HCT116 (cell line): Measurements from ENCODE around the gene ATP10B. TPM values are rescaled to one million over a fixed set of nuclear protein-coding genes. Genes with fewer than 3 reads are reported as not detected.

Source experiments
- ATAC-seq: fragments of 200-7000 bp; cut with Tn5 transposase; 2 replicates; pipeline ENCODE4 v1.9.1; 2020; ENCODE audit warnings: mild to moderate bottlenecking, moderate library complexity
- BruUV-seq: library from RNA; stranded (reverse); fragments of 400-500 nt; replicated peaks from 2 replicates; lab custom pipeline; 2021; lab: Mats Ljungman, UMichigan
- CTCF ChIA-PET: fragments of 300-600 bp; sonication (Branson Sonifier 250); formaldehyde crosslinking; loops from one replicate; lab custom pipeline; 2021; ENCODE audit warnings: antibody characterized with exemption; lab: Charles Lee
- POLR2A ChIA-PET: fragments of 300-600, 350-600 bp; sonication (Branson Sonifier 250); formaldehyde crosslinking; loops from one replicate; lab custom pipeline; 2021; ENCODE audit warnings: antibody characterized with exemption; lab: Charles Lee
- RAD21 ChIA-PET, 2 experiments: fragments of 300-600 bp; sonication (Branson Sonifier 250); formaldehyde crosslinking; loops; one replicate each; lab custom pipeline; 2023; ENCODE audit warnings: low total read pairs in 2 of 2; ENCODE audit not compliant: uncharacterized antibody in 2 of 2, unreplicated experiment in 2 of 2, low non-redundant PET in 1 of 2; lab: Charles Lee
- DNase-seq: peaks from one replicate; pipeline ENCODE4 v3.0.0-alpha.2; 2010; ENCODE audit warnings: low read depth, low spot score
- H2AFZ ChIP-seq: fragments of 200-600 bp; shearing (Covaris generic), sonication (generic); 2 replicates; pipeline ENCODE4 v1.6.1; 2017; ENCODE audit warnings: low read depth, mixed run types, mixed read lengths, antibody characterized with exemption, low read length; ENCODE audit not compliant: poor library complexity, severe bottlenecking
- H3K27ac ChIP-seq: 2 replicates; pipeline ENCODE4 v1.5.1; 2012; ENCODE audit warnings: low read depth, low read length
- H3K27me3 ChIP-seq: fragments of 200-600 bp; sonication (generic); 2 replicates; pipeline ENCODE4 v1.6.1; 2016; ENCODE audit warnings: mixed run types, low read length, mixed read lengths; ENCODE audit not compliant: insufficient read depth
- H3K36me3 ChIP-seq, 2 experiments: fragments of 200-500 bp in 1 of 2; fragments of 200-600 bp in 1 of 2; sonication (Bioruptor generic) in 1 of 2; sonication (generic) in 1 of 2; 2 replicates each; pipeline versions ENCODE4 v1.5.1 to v1.6.1; 2014 to 2016; ENCODE audit warnings: low read length in 2 of 2, inconsistent platforms in 1 of 2, mixed read lengths in 1 of 2, mixed run types in 1 of 2; ENCODE audit not compliant: insufficient read depth in 2 of 2, control insufficient read depth in 1 of 2
- H3K4me1 ChIP-seq, 2 experiments: fragments of 200-600 bp in 1 of 2; sonication (generic) in 1 of 2; 2 replicates each; pipeline versions ENCODE4 v1.5.1 to v1.6.1; 2012 to 2017; ENCODE audit warnings: low read length in 2 of 2, inconsistent platforms in 1 of 2, mild to moderate bottlenecking in 1 of 2, mixed read lengths in 1 of 2, mixed run types in 1 of 2, moderate library complexity in 1 of 2; ENCODE audit not compliant: insufficient read depth in 2 of 2, control insufficient read depth in 1 of 2
- H3K4me2 ChIP-seq: fragments of 200-600 bp; sonication (generic); 2 replicates; pipeline ENCODE4 v1.6.1; 2017; ENCODE audit warnings: mixed run types, low read length, mixed read lengths
- H3K4me3 ChIP-seq, 2 experiments: fragments of 200-600 bp in 1 of 2; sonication (generic) in 1 of 2; replicated peaks in 1 of 2; 2 replicates each; pipeline ENCODE4 v1.5.1; 2011 to 2016; ENCODE audit warnings: low read length in 2 of 2, control low read depth in 1 of 2, low read depth in 1 of 2, mild to moderate bottlenecking in 1 of 2, mixed read lengths in 1 of 2, mixed run types in 1 of 2
- H3K79me2 ChIP-seq: fragments of 200-600 bp; sonication (generic); 2 replicates; pipeline ENCODE4 v1.6.1; 2017; ENCODE audit warnings: mild to moderate bottlenecking, mixed run types, low read length, moderate library complexity, mixed read lengths; ENCODE audit not compliant: insufficient read depth
- H3K9ac ChIP-seq: fragments of 200-600 bp; sonication (generic); 2 replicates; pipeline ENCODE4 v1.6.1; 2016; ENCODE audit warnings: low read length, mixed read lengths
- H3K9me2 ChIP-seq: fragments of 200-600 bp; sonication (generic), shearing (Covaris generic); 2 replicates; pipeline ENCODE4 v1.6.1; 2017; ENCODE audit warnings: mixed run types, mild to moderate bottlenecking, moderate library complexity; ENCODE audit not compliant: insufficient read depth
- H3K9me3 ChIP-seq, 2 experiments: fragments of 200-500 bp in 1 of 2; fragments of 200-600 bp in 1 of 2; sonication (Bioruptor generic) in 1 of 2; sonication (generic) in 1 of 2; 2 replicates each; pipeline ENCODE4 v1.6.1; 2014 to 2017; ENCODE audit warnings: low read length in 2 of 2, mixed read lengths in 2 of 2, inconsistent platforms in 1 of 2, low read depth in 1 of 2, mild to moderate bottlenecking in 1 of 2, mixed run types in 1 of 2, moderate library complexity in 1 of 2; ENCODE audit not compliant: control insufficient read depth in 1 of 2, insufficient read depth in 1 of 2
- H4K20me1 ChIP-seq: fragments of 200-600 bp; sonication (generic), shearing (Covaris generic); 2 replicates; pipeline ENCODE4 v1.6.1; 2017; ENCODE audit warnings: mixed run types, mild to moderate bottlenecking, moderate library complexity; ENCODE audit not compliant: insufficient read depth
- EGR1 ChIP-seq: IDR thresholded peaks from 2 replicates; pipeline ENCODE4 v1.6.1; 2012; ENCODE audit warnings: low read depth
- ELF1 ChIP-seq: IDR thresholded peaks from 2 replicates; pipeline ENCODE4 v1.6.1; 2012; ENCODE audit warnings: low read depth, borderline replicate concordance
- JUND ChIP-seq: IDR thresholded peaks from 2 replicates; pipeline ENCODE4 v1.6.1; 2012
- POLR2A ChIP-seq: IDR thresholded peaks from 2 replicates; pipeline ENCODE4 v1.7.0; 2011; ENCODE audit warnings: borderline replicate concordance; ENCODE audit not compliant: insufficient read depth, insufficient read length; ENCODE audit errors: extremely low read depth
- POLR2AphosphoS5 ChIP-seq: IDR thresholded peaks from 2 replicates; pipeline ENCODE4 v1.6.1; 2011; ENCODE audit warnings: mild to moderate bottlenecking, low read depth, low read length, moderate library complexity
- RAD21 ChIP-seq: IDR thresholded peaks from 2 replicates; pipeline ENCODE4 v1.6.1; 2012; ENCODE audit warnings: low read depth, mild to moderate bottlenecking
- SP1 ChIP-seq: IDR thresholded peaks from 2 replicates; pipeline ENCODE4 v1.6.1; 2012; ENCODE audit warnings: low read depth
- YY1 ChIP-seq: IDR thresholded peaks from 2 replicates; pipeline ENCODE4 v1.6.1; 2011; ENCODE audit warnings: low read length, low read depth, moderate library complexity, mild to moderate bottlenecking; ENCODE audit not compliant: insufficient replicate concordance; ENCODE audit errors: extremely low read depth
- ZFX ChIP-seq: fragments of 450-650 bp; IDR thresholded peaks from 2 replicates; pipeline ENCODE4 v1.6.1; 2017
- ZNF274 ChIP-seq: fragments of 200-500 bp; sonication (Bioruptor generic); IDR thresholded peaks from 2 replicates; pipeline ENCODE4 v1.6.1; 2014; ENCODE audit warnings: mild to moderate bottlenecking, low read depth, low read length, inconsistent platforms
- intact Hi-C: fragments of 100-400 bp; cut with micrococcal nuclease; formaldehyde crosslinking; loops from 2 replicates; pipeline ENCODE4 v1.10.0; 2022
- total RNA-seq: library from RNA; stranded (reverse); gene quantifications from one replicate; pipeline ENCODE4 v1.2.1, GENCODE V29; 2021; ENCODE audit not compliant: unreplicated experiment
- TF ChIP-seq, protein P1 (sequence below): IDR thresholded peaks from 2 replicates; pipeline ENCODE4 v1.6.1; 2012
- TF ChIP-seq, protein P2 (sequence below): IDR thresholded peaks from 2 replicates; pipeline ENCODE4 v1.6.1; 2012; ENCODE audit warnings: low read depth
- TF ChIP-seq, protein P3 (sequence below), 3 experiments: fragments of 200-600 bp in 1 of 3; sonication (generic) in 1 of 3; IDR thresholded peaks in 2 of 3; conservative IDR thresholded peaks in 1 of 3; 2 replicates each; pipeline ENCODE4 v1.5.1; 2012 to 2017; ENCODE audit warnings: low read depth in 2 of 3, low read length in 2 of 3, antibody characterized with exemption in 1 of 3, borderline replicate concordance in 1 of 3, control low read depth in 1 of 3, mild to moderate bottlenecking in 1 of 3, mixed read lengths in 1 of 3, mixed run types in 1 of 3, moderate library complexity in 1 of 3; ENCODE audit not compliant: insufficient read depth in 1 of 3
- TF ChIP-seq, protein P4 (sequence below): IDR thresholded peaks from 2 replicates; pipeline ENCODE4 v1.6.1; 2012
- TF ChIP-seq, protein P5 (sequence below): IDR thresholded peaks from 2 replicates; pipeline ENCODE4 v1.6.1; 2011; ENCODE audit warnings: mild to moderate bottlenecking, low read length, moderate library complexity; ENCODE audit not compliant: insufficient replicate concordance; ENCODE audit errors: extremely low read depth

ATP10B gene
- total RNA-seq, 1 experiment from 2014 or later, result 0.07 TPM

DNA sequence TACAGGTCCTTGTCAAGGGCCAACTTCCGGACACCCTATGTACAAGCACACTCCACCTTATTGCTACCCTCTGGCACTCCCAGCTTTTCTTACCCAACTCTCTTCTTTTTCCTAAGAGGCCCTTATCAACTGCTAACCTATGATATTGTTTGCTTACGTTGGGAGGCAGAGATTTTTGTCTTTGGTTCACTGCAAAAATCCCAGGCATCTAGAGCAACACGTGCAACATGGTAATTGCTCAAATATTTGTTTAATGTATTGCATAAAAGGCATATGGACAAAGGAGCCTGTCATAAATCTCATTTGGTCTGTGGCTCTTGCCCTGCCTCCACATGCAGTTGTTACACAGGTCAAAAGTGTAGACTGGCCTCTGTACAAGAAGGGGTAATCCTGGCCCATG is 35.8 kb upstream of the ATP10B start:
- Histone ChIP-seq H3K27me3 (no peaks in the 10 kb centered on the region), H3K9me2 (no peaks in the 10 kb centered on the region), H3K36me3 (no peaks in the 10 kb centered on the region), H2AFZ (no peak overlapping the region), H3K4me2 (no peak overlapping the region), H4K20me1 (no peaks in the 10 kb centered on the region), H3K79me2 (no peaks in the 10 kb centered on the region), H3K4me3 (no peak overlapping the region), H3K27ac (no peak overlapping the region), H3K9me3 (peaks cover 0 to 4% of the 10 kb centered on the region in 2 experiments; a peak in 1 of 4 replicates), H3K9ac (no peak overlapping the region), H3K4me1 (no peaks in the 10 kb centered on the region)
- RAD21 ChIA-PET, result no interaction called here
- intact Hi-C loops, result no loop called here
- no peak for TF ChIP-seq SP1
- TF ChIP-seq ZFX, result no peak
- no peak for TF ChIP-seq ZNF274
- no peak for TF ChIP-seq ELF1
- no peak for TF ChIP-seq RAD21
- TF ChIP-seq, protein P1, sequence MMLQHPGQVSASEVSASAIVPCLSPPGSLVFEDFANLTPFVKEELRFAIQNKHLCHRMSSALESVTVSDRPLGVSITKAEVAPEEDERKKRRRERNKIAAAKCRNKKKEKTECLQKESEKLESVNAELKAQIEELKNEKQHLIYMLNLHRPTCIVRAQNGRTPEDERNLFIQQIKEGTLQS, result no peak
- TF ChIP-seq, protein P2, sequence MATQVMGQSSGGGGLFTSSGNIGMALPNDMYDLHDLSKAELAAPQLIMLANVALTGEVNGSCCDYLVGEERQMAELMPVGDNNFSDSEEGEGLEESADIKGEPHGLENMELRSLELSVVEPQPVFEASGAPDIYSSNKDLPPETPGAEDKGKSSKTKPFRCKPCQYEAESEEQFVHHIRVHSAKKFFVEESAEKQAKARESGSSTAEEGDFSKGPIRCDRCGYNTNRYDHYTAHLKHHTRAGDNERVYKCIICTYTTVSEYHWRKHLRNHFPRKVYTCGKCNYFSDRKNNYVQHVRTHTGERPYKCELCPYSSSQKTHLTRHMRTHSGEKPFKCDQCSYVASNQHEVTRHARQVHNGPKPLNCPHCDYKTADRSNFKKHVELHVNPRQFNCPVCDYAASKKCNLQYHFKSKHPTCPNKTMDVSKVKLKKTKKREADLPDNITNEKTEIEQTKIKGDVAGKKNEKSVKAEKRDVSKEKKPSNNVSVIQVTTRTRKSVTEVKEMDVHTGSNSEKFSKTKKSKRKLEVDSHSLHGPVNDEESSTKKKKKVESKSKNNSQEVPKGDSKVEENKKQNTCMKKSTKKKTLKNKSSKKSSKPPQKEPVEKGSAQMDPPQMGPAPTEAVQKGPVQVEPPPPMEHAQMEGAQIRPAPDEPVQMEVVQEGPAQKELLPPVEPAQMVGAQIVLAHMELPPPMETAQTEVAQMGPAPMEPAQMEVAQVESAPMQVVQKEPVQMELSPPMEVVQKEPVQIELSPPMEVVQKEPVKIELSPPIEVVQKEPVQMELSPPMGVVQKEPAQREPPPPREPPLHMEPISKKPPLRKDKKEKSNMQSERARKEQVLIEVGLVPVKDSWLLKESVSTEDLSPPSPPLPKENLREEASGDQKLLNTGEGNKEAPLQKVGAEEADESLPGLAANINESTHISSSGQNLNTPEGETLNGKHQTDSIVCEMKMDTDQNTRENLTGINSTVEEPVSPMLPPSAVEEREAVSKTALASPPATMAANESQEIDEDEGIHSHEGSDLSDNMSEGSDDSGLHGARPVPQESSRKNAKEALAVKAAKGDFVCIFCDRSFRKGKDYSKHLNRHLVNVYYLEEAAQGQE, result no peak
- TF ChIP-seq, protein P3, sequence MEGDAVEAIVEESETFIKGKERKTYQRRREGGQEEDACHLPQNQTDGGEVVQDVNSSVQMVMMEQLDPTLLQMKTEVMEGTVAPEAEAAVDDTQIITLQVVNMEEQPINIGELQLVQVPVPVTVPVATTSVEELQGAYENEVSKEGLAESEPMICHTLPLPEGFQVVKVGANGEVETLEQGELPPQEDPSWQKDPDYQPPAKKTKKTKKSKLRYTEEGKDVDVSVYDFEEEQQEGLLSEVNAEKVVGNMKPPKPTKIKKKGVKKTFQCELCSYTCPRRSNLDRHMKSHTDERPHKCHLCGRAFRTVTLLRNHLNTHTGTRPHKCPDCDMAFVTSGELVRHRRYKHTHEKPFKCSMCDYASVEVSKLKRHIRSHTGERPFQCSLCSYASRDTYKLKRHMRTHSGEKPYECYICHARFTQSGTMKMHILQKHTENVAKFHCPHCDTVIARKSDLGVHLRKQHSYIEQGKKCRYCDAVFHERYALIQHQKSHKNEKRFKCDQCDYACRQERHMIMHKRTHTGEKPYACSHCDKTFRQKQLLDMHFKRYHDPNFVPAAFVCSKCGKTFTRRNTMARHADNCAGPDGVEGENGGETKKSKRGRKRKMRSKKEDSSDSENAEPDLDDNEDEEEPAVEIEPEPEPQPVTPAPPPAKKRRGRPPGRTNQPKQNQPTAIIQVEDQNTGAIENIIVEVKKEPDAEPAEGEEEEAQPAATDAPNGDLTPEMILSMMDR (IDR thresholded peaks at IDR 0.05 in 2 of 3, conservative IDR thresholded peaks at IDR 0.05 in 1 of 3; ENCODE audit: borderline replicate concordance in 1 of 3, insufficient read depth in 1 of 3, low read depth in 2 of 3, low read length in 2 of 3), result no peak
- TF ChIP-seq EGR1, result no peak
- no peak for TF ChIP-seq YY1
- TF ChIP-seq JUND, result no peak
- TF ChIP-seq POLR2A, result no peak
- TF ChIP-seq, protein P4, sequence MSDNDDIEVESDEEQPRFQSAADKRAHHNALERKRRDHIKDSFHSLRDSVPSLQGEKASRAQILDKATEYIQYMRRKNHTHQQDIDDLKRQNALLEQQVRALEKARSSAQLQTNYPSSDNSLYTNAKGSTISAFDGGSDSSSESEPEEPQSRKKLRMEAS, result no peak
- TF ChIP-seq, protein P5, sequence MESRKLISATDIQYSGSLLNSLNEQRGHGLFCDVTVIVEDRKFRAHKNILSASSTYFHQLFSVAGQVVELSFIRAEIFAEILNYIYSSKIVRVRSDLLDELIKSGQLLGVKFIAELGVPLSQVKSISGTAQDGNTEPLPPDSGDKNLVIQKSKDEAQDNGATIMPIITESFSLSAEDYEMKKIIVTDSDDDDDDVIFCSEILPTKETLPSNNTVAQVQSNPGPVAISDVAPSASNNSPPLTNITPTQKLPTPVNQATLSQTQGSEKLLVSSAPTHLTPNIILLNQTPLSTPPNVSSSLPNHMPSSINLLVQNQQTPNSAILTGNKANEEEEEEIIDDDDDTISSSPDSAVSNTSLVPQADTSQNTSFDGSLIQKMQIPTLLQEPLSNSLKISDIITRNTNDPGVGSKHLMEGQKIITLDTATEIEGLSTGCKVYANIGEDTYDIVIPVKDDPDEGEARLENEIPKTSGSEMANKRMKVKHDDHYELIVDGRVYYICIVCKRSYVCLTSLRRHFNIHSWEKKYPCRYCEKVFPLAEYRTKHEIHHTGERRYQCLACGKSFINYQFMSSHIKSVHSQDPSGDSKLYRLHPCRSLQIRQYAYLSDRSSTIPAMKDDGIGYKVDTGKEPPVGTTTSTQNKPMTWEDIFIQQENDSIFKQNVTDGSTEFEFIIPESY, result no peak
- TF ChIP-seq POLR2AphosphoS5, result no peak
- no TSS peak for BruUV-seq
- DNase-seq (no peak), ATAC-seq (no peak)
- POLR2A ChIA-PET, result no interaction called here
- CTCF ChIA-PET, result no interaction called here
